Peyer's patch (tissue), 4 donors: Measurements from ENCODE around the gene ARID1A. TPM values are rescaled to one million over a fixed set of nuclear protein-coding genes. Genes with fewer than 3 reads are reported as not detected.

Experiments
- DNase-seq, 3 donors: peaks; one replicate each; pipeline ENCODE4 v3.0.0-alpha.2; 2017 to 2019
- H3K27ac ChIP-seq, 4 donors: fragments of 200-600 bp; sonication (generic); one replicate each; pipeline ENCODE4 v1.5.1; 2016 to 2019
- H3K27me3 ChIP-seq, 2 donors: fragments of 200-600 bp; sonication (generic); one replicate each; pipeline ENCODE4 v1.5.1; 2019
- H3K36me3 ChIP-seq, 3 donors: fragments of 200-600 bp; sonication (generic); one replicate each; pipeline ENCODE4 v1.5.1; 2016 to 2019
- H3K4me1 ChIP-seq, 4 donors: fragments of 200-600 bp; sonication (generic); one replicate each; pipeline ENCODE4 v1.5.1; 2016 to 2019
- H3K4me3 ChIP-seq, 4 donors: fragments of 200-600 bp; sonication (generic); 1 replicate in 3 of 4; 2 replicates in 1 of 4; pipeline ENCODE4 v1.5.1; 2016 to 2019; ENCODE audit warnings: mild to moderate bottlenecking in 1 of 4
- H3K9me3 ChIP-seq, 4 donors: fragments of 200-600 bp; sonication (generic); one replicate each; pipeline ENCODE4 v1.5.1; 2016 to 2019; ENCODE audit warnings: mild to moderate bottlenecking in 1 of 4
- CTCF ChIP-seq, 6 experiments: fragments of 450-650 bp in 4 of 6; fragments of 200-600 bp in 2 of 6; sonication (generic) in 1 of 6; IDR thresholded peaks; one replicate each; pipeline ENCODE4 v1.5.1; 2017 to 2019; ENCODE audit warnings: antibody characterized with exemption in 6 of 6, mild to moderate bottlenecking in 3 of 6, moderate library complexity in 1 of 6
- POLR2A ChIP-seq, 2 donors: fragments of 450-650 bp; IDR thresholded peaks; one replicate each; pipeline ENCODE4 v1.5.1; 2017; ENCODE audit warnings: antibody characterized with exemption in 2 of 2, mild to moderate bottlenecking in 2 of 2, moderate library complexity in 2 of 2
- total RNA-seq, 4 donors: library from RNA; depleted of rRNA; stranded (reverse); fragments of >200 nt; gene quantifications; one replicate each; pipeline ENCODE4 v1.1.0, GENCODE V29; 2016

The ARID1A gene
- total RNA-seq, 4 donors from 2014 or later = 49.4 to 90.8 (median 66.8) TPM

GRCh38 chr1:26768755-26769154, 72.9 kb downstream of the ARID1A start:
- H3K9me3 ChIP-seq = no peaks in the 10 kb centered on the region
- H3K27ac ChIP-seq = no peak overlapping the region
- H3K27me3 ChIP-seq = no peaks in the 10 kb centered on the region
- no peak overlapping the region for H3K4me3 ChIP-seq
- peaks cover 0 to 97% (median 5%) of the 10 kb centered on the region in 3 donors for H3K36me3 ChIP-seq
- DNase-seq = no peak
- TF ChIP-seq POLR2A (IDR thresholded peaks at IDR 0.05) (no peak), CTCF (IDR thresholded peaks at IDR 0.05) (no peak)
- peaks cover 0 to 14% (median 0%) of the 10 kb centered on the region in 4 donors for H3K4me1 ChIP-seq

GRCh38 chr1:26771285-26771642, 75.4 kb downstream of the ARID1A start:
- TF ChIP-seq CTCF (IDR thresholded peaks at IDR 0.05) = no peak
- H3K27ac ChIP-seq = peak overlapping the region in 3 of 4 donors; percentile 27 to 65 (median 43)
- no peaks in the 10 kb centered on the region for H3K9me3 ChIP-seq
- no peak overlapping the region for H3K4me3 ChIP-seq
- DNase-seq = no peak
- H3K4me1 ChIP-seq = peaks cover 0 to 14% (median 0%) of the 10 kb centered on the region in 4 donors
- H3K36me3 ChIP-seq = peaks cover 0 to 99% (median 0%) of the 10 kb centered on the region in 3 donors
- H3K27me3 ChIP-seq = no peaks in the 10 kb centered on the region

GRCh38 chr1:26771643-26772321, 76.0 kb downstream of the ARID1A start:
- Histone ChIP-seq H3K4me1 (peaks cover 0 to 14% (median 0%) of the 10 kb centered on the region in 4 donors), H3K36me3 (peaks cover 0 to 99% (median 0%) of the 10 kb centered on the region in 3 donors), H3K9me3 (no peaks in the 10 kb centered on the region), H3K27me3 (no peaks in the 10 kb centered on the region), H3K4me3 (no peak overlapping the region), H3K27ac (peak overlapping the region in 3 of 4 donors; percentile 27 to 65 (median 43))
- TF ChIP-seq CTCF (IDR thresholded peaks at IDR 0.05) (no peak), POLR2A (IDR thresholded peaks at IDR 0.05) (no peak)
- DNase-seq = no peak

GRCh38 chr1:26772687-26773086, 76.9 kb downstream of the ARID1A start:
- peaks cover 0 to 99% (median 0%) of the 10 kb centered on the region in 3 donors for H3K36me3 ChIP-seq
- H3K27me3 ChIP-seq = no peaks in the 10 kb centered on the region
- DNase-seq = no peak
- H3K4me1 ChIP-seq = peaks cover 0 to 14% (median 0%) of the 10 kb centered on the region in 4 donors
- peak overlapping the region in 2 of 4 donors; percentile 27 to 65 for H3K27ac ChIP-seq
- TF ChIP-seq POLR2A (IDR thresholded peaks at IDR 0.05) = no peak
- TF ChIP-seq CTCF (IDR thresholded peaks at IDR 0.05) = no peak
- H3K9me3 ChIP-seq = no peaks in the 10 kb centered on the region
- H3K4me3 ChIP-seq = no peak overlapping the region

- no peak overlapping the region for H3K4me3 ChIP-seq
- H3K9me3 ChIP-seq = no peaks in the 10 kb centered on the region
- no peak overlapping the region for H3K27ac ChIP-seq
- TF ChIP-seq POLR2A (IDR thresholded peaks at IDR 0.05) (no peak), CTCF (IDR thresholded peaks at IDR 0.05) (no peak)
- H3K27me3 ChIP-seq = no peaks in the 10 kb centered on the region
- H3K4me1 ChIP-seq = peaks cover 0 to 14% (median 0%) of the 10 kb centered on the region in 4 donors
- no peak for DNase-seq
- H3K36me3 ChIP-seq = peaks cover 0 to 99% (median 0%) of the 10 kb centered on the region in 3 donors
These were observed 78.6 kb downstream of the ARID1A start for GRCh38 chr1:26774462-26774861.
